HepG2 (cell line): Measurements from ENCODE around the gene ASB9. TPM values are rescaled to one million over a fixed set of nuclear protein-coding genes. Genes with fewer than 3 reads are reported as not detected.

ENCODE experiments used
- ATAC-seq: fragments of 200-7000 bp; cut with Tn5 transposase; 3 replicates; pipeline ENCODE4 v1.9.1; 2020; ENCODE audit warnings: mild to moderate bottlenecking, moderate library complexity
- BruUV-seq: library from RNA; stranded (reverse); fragments of 400-500 nt; replicated peaks from 2 replicates; lab custom pipeline; 2021; lab: Mats Ljungman, UMichigan
- CTCF ChIA-PET: fragments of 300-600 bp; formaldehyde crosslinking; extraction: SDS; loops from one replicate; lab custom pipeline; 2021; ENCODE audit warnings: low total read pairs, inconsistent platforms, low intra/inter-chr PET ratio; lab: Yijun Ruan, JAX
- POLR2A ChIA-PET: fragments of 350-600 bp; sonication (Branson Sonifier 250); formaldehyde crosslinking; loops from one replicate; lab custom pipeline; 2020; ENCODE audit warnings: antibody characterized with exemption, inconsistent platforms; lab: Yijun Ruan, JAX
- DNase-seq: peaks from one replicate; pipeline ENCODE4 v3.0.0-alpha.2; 2015; ENCODE audit warnings: low spot score
- FAIRE-seq: peaks from 3 replicates; lab custom pipeline; 2011; peaks lifted over from hg19 to GRCh38; lab: Jason Lieb, UNC
- H2AFZ ChIP-seq: one replicate; pipeline ENCODE4 v1.6.1; 2011; ENCODE audit warnings: low read length, inconsistent platforms
- H3K27ac ChIP-seq: fragments of 300-600 bp; 3 replicates; pipeline ENCODE4 v1.8.0; 2011; ENCODE audit warnings: mixed run types, mild to moderate bottlenecking, mixed read lengths, low read length, inconsistent platforms; ENCODE audit not compliant: insufficient read depth; ENCODE audit errors: extremely low read length
- H3K27me3 ChIP-seq, 2 experiments: fragments of 200-600 bp in 1 of 2; 2 replicates in 1 of 2; 3 replicates in 1 of 2; pipeline versions ENCODE4 v1.6.0 to v1.8.0; 2011; ENCODE audit warnings: low read length in 2 of 2, mild to moderate bottlenecking in 2 of 2, moderate library complexity in 2 of 2, inconsistent platforms in 1 of 2; ENCODE audit not compliant: insufficient read depth in 2 of 2, control insufficient read depth in 1 of 2
- H3K36me3 ChIP-seq, 2 experiments: fragments of 200-600 bp in 1 of 2; replicated peaks in 1 of 2; 2 replicates in 1 of 2; 3 replicates in 1 of 2; pipeline versions ENCODE4 v1.5.1 to v1.8.0; 2011; ENCODE audit warnings: low read length in 2 of 2, inconsistent platforms in 1 of 2; ENCODE audit not compliant: insufficient read depth in 2 of 2, control insufficient read depth in 1 of 2
- H3K4me1 ChIP-seq: 2 replicates; pipeline ENCODE4 v1.5.1; 2012; ENCODE audit warnings: low read length, inconsistent platforms; ENCODE audit not compliant: insufficient read depth
- H3K4me2 ChIP-seq: 2 replicates; pipeline ENCODE4 v1.6.0; 2011; ENCODE audit warnings: low read depth, low read length, inconsistent platforms
- H3K4me3 ChIP-seq, 3 experiments: fragments of 200-600 bp in 1 of 3; sonication (generic), shearing (Covaris generic) in 1 of 3; replicated peaks in 1 of 3; 2 replicates each; pipeline ENCODE4 v1.5.1; 2011 to 2016; ENCODE audit warnings: low read length in 3 of 3, inconsistent platforms in 2 of 3, low read depth in 2 of 3, mild to moderate bottlenecking in 2 of 3, control low read depth in 1 of 3, mixed read lengths in 1 of 3; ENCODE audit not compliant: insufficient read depth in 1 of 3
- H3K79me2 ChIP-seq: one replicate; pipeline ENCODE4 v1.6.1; 2011; ENCODE audit warnings: low read length, inconsistent platforms; ENCODE audit not compliant: insufficient read depth
- H3K9ac ChIP-seq: 2 replicates; pipeline ENCODE4 v1.6.0; 2011; ENCODE audit warnings: mild to moderate bottlenecking, low read depth, low read length, inconsistent platforms; ENCODE audit not compliant: insufficient read depth
- H3K9me3 ChIP-seq: 2 replicates; pipeline ENCODE4 v1.5.1; 2012; ENCODE audit warnings: mild to moderate bottlenecking, low read length
- H4K20me1 ChIP-seq: 2 replicates; pipeline ENCODE4 v1.6.0; 2011; ENCODE audit warnings: inconsistent platforms, mild to moderate bottlenecking, low read length, moderate library complexity; ENCODE audit not compliant: insufficient read depth
- ELF1 ChIP-seq: sonication (generic); formaldehyde crosslinking; IDR thresholded peaks from 2 replicates; pipeline ENCODE4 v1.4.0; 2020; ENCODE audit warnings: missing genetic modification reagents
- GLI4 ChIP-seq: sonication (generic); formaldehyde crosslinking; IDR thresholded peaks from 2 replicates; pipeline ENCODE4 v1.5.1; 2020; ENCODE audit warnings: missing genetic modification reagents, mild to moderate bottlenecking, moderate library complexity, borderline replicate concordance
- MAFF ChIP-seq: IDR thresholded peaks from 2 replicates; pipeline ENCODE4 v1.6.1; 2011; ENCODE audit warnings: low read depth, low read length, improper control_type of control experiment
- MAFK ChIP-seq, 2 experiments: IDR thresholded peaks in 1 of 2; conservative IDR thresholded peaks in 1 of 2; 2 replicates each; pipeline ENCODE4 v1.6.1; 2011; ENCODE audit warnings: improper control_type of control experiment in 2 of 2, low read length in 2 of 2
- MIER2 ChIP-seq: IDR thresholded peaks from 2 replicates; pipeline ENCODE4 v1.6.1; 2016; ENCODE audit warnings: missing biosample characterization, missing genetic modification reagents
- MLLT10 ChIP-seq: sonication (generic); formaldehyde crosslinking; IDR thresholded peaks from 2 replicates; pipeline ENCODE4 v1.4.0; 2020; ENCODE audit warnings: missing genetic modification reagents
- NFE2L2 ChIP-seq: fragments of 150-350 bp; IDR thresholded peaks from 2 replicates; pipeline ENCODE4 v1.6.1; 2014; ENCODE audit warnings: low read length
- SOX13 ChIP-seq, 3 experiments: fragments of 450-650 bp in 1 of 3; sonication (generic) in 1 of 3; formaldehyde crosslinking in 1 of 3; IDR thresholded peaks in 2 of 3; conservative IDR thresholded peaks in 1 of 3; 2 replicates each; pipeline versions ENCODE4 v1.5.0 to v1.6.1; 2016 to 2020; ENCODE audit warnings: antibody characterized with exemption in 1 of 3, mild to moderate bottlenecking in 1 of 3, missing compliant biosample characterization in 1 of 3, missing genetic modification reagents in 1 of 3, moderate library complexity in 1 of 3
- ZNF780A ChIP-seq: sonication (generic); formaldehyde crosslinking; IDR thresholded peaks from 2 replicates; pipeline ENCODE4 v1.8.0; 2022; ENCODE audit warnings: mild to moderate bottlenecking, missing genetic modification reagents, moderate library complexity
- WGBS: methylation state at CpG from one replicate; pipeline ENCODE4 v1.1.6; 2017; ENCODE audit warnings: low lambda C conversion rate; 5-methylcytosine and 5-hydroxymethylcytosine counted together
- in situ Hi-C: cut with HindIII; loops from 2 replicates; pipeline ENCODE4 v1.10.0; 2017; ENCODE audit warnings: low pct_unique_long_range_greater_than_20kb; ENCODE audit not compliant: extremely low pct_ligation_motif_present
- intact Hi-C: fragments of 100-400 bp; cut with micrococcal nuclease; formaldehyde crosslinking; loops from one replicate; pipeline ENCODE4 v1.10.0; 2022; ENCODE audit not compliant: unreplicated experiment
- polyA plus RNA-seq, 8 experiments: library from polyadenylated mRNA; depleted of rRNA in 3 of 8; stranded (reverse) in 7 of 8; unstranded in 1 of 8; fragments of >200 nt; fragmentation: Illumina TruSeq in 4 of 8; extraction: Trizol in 4 of 8; gene quantifications; 2 replicates each; pipeline versions ENCODE4 v1.2.1 to v1.2.3, GENCODE V29; 2011 to 2016; ENCODE audit warnings: low read depth in 4 of 8, missing spikeins in 1 of 8, mixed read lengths in 1 of 8; ENCODE audit not compliant: insufficient read depth in 1 of 8
- total RNA-seq, 5 experiments: library from RNA; depleted of rRNA; stranded (reverse); fragments of >200 nt; fragmentation: Illumina TruSeq; extraction: Trizol; gene quantifications; 2 replicates each; pipeline ENCODE4 v1.2.3, GENCODE V29; 2016; ENCODE audit warnings: low read depth in 1 of 5

Gene ASB9
- total and polyA plus RNA-seq, 2 of the 13 experiments (the other 11 are each of a cell fraction or from before 2014, with no cell fraction given) = 4.2 to 13.8 TPM

DNA sequence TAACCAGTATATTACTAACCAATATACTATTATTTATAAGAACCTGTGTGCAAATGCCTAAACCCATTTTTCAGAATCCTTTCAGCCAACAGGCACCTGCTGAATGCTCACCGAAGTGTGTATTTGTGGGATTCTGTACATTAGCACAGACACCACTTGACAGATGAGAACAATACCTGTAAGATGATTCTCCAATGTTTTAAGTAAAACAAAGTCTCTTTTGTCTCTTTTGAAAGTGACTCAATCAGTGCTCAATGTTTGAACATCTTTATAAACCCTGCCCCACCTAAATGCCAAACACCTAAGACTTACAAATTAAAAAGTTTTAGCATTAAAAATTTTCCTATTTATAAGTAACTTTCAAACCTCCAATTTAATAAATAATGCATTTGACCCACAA, 763 bp downstream of the ASB9 start:
- ChIA-PET POLR2A (interaction anchor here (1.2 kb wide), 2 partner anchors 33 to 1535 kb away, joined by 3 to 4 read pairs; partner anchors contain the start of genes OFD1 and TRAPPC2), CTCF (no interaction called here)
- Histone ChIP-seq H3K36me3 (no peaks in the 10 kb centered on the region), H4K20me1 (no peaks in the 10 kb centered on the region), H2AFZ (no peak overlapping the region), H3K9me3 (no peaks in the 10 kb centered on the region), H3K79me2 (no peaks in the 10 kb centered on the region), H3K27me3 (no peaks in the 10 kb centered on the region), H3K4me2 (peak overlapping the region; percentile 75), H3K9ac (peak overlapping the region; percentile 22; the same call in 1 of the 2 replicates), H3K4me3 (peak overlapping the region in 2 of 3 experiments; percentile 19 to 60; a peak in 2 of 6 replicates), H3K27ac (peak overlapping the region; percentile 82), H3K4me1 (peaks cover 40% of the 10 kb centered on the region)
- TSS peak; percentile 76 for BruUV-seq
- TF ChIP-seq MIER2 = no peak
- no peak for TF ChIP-seq GLI4 (CRISPR knock-in tag)
- TF ChIP-seq SOX13 (IDR thresholded peaks at IDR 0.05) = no peak
- TF ChIP-seq SOX13 (CRISPR knock-in tag; conservative IDR thresholded peaks at IDR 0.05 in 1 of 2, IDR thresholded peaks at IDR 0.05 in 1 of 2) = peak in 1 of 2 experiments; percentile 48; a peak in 1 of 4 replicates
- DNase-seq = peak; percentile 12
- intact Hi-C loops (loop anchor here (2.0 kb wide), 1 partner anchor 66 kb away; the partner anchor contains the start of gene PIGA), in situ Hi-C loops (no loop called here)
- no peak for FAIRE-seq
- WGBS = 17% methylated on average over 1 of the region's 1 CpG
- no peak for ATAC-seq

DNA sequence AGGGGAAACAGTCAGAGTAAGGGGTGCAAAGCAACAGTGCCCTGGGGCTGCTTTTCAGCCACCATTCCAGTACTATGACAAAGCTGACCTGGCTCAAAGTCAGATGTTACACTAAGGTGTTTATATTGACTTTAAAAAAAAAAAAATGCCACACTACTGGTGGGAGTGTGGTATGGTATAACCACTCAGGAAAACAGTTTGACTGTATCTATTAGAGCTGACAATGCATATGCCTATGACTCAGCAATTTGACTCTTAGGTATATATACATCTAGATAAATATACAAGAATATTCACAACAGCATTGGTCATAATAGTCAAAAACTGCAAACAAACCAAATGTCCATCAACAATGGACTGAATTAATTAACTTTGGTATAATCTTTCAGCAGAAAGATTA, 15.0 kb downstream of the ASB9 start:
- no peak for TF ChIP-seq MLLT10 (CRISPR knock-in tag)
- 0 out of 4 replicates have a peak, but pooled peaks of 1 of the 2 experiments have one; percentile 23 for TF ChIP-seq MAFK (conservative IDR thresholded peaks at IDR 0.05 in 1 of 2, IDR thresholded peaks at IDR 0.05 in 1 of 2; ENCODE audit: low read length in 2 of 2)
- no peak for TF ChIP-seq ELF1 (CRISPR knock-in tag)
- 0 out of 2 replicates have a peak, but pooled peaks have one; percentile 13 for TF ChIP-seq MAFF
- no peak for TF ChIP-seq ZNF780A (CRISPR knock-in tag)
- peak; percentile 73 for TF ChIP-seq NFE2L2
- no peak for ATAC-seq
- in situ Hi-C loops (no loop called here), intact Hi-C loops (no loop called here)
- Histone ChIP-seq H3K27ac (no peak overlapping the region), H3K4me3 (no peak overlapping the region), H3K4me2 (no peak overlapping the region), H3K9me3 (no peaks in the 10 kb centered on the region), H3K27me3 (no peaks in the 10 kb centered on the region), H3K4me1 (no peaks in the 10 kb centered on the region), H4K20me1 (no peaks in the 10 kb centered on the region), H3K9ac (no peak overlapping the region), H3K79me2 (no peaks in the 10 kb centered on the region), H2AFZ (no peak overlapping the region), H3K36me3 (no peaks in the 10 kb centered on the region)
- FAIRE-seq = no peak
- BruUV-seq = no TSS peak
- no peak for DNase-seq
- ChIA-PET CTCF (no interaction called here), POLR2A (no interaction called here)
